ENCODE data around the gene PTPRK. TPM values are rescaled to one million over a fixed set of nuclear protein-coding genes. Genes with fewer than 3 reads are reported as not detected.

PTPRK gene
- total and polyA plus RNA-seq, 2 of the 13 experiments (the other 11 are each of a cell fraction or from before 2014, with no cell fraction given), result 43.6 to 98.3 TPM

DNA sequence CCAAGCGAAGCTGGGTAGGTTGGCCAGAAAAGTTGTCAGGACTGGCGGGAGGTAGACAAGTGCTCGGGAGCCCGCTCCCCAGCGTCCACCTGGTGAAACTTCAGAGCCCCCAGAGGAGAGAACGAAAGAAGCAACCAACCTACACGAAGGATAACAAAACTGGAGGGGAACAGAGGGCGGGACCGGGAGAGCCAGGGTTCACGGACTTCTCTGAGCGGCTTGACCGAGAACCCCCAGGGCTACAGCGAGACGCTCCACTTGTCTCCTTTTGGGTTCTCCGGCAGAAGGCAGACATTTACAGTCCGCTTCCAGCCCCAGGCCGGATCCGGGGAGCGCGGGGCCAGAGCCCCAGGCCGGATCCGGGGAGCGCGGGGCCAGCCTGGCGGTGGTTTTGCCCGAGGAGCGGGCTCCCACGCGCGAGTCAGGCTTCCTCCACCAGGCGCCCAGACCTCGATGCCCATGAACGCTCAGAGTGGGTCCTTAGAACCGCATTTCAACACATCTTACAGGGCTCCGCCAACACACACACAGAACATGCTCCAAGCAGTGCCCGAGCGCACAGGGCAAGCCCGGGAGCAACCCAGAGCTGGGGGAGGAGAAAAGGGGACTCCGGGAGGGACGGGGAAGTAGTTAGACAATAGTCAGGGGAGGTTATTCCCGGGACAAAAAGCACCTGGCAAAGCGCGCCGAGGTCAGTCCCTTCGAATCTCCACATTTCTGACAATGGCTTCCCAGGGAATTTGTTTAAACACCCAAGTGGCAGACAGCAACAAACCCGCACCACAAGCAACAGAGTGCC, 1.1 kb downstream of the PTPRK start (continued):
- no peak for TF ChIP-seq ZNF841 (CRISPR knock-in tag; IDR thresholded peaks at IDR 0.05; ENCODE audit: borderline replicate concordance)
- TF ChIP-seq RARA (CRISPR knock-in tag; IDR thresholded peaks at IDR 0.05), result peak; percentile 23; the same call in 1 of the 2 replicates
- TF ChIP-seq ZNF20 (CRISPR knock-in tag; IDR thresholded peaks at IDR 0.05), result no peak; the same call in 1 of the 2 replicates
- TF ChIP-seq ZNF382 (CRISPR knock-in tag; IDR thresholded peaks at IDR 0.05; ENCODE audit: borderline replicate concordance), result no peak
- TF ChIP-seq, protein P1, sequence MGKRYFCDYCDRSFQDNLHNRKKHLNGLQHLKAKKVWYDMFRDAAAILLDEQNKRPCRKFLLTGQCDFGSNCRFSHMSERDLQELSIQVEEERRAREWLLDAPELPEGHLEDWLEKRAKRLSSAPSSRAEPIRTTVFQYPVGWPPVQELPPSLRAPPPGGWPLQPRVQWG (CRISPR knock-in tag; IDR thresholded peaks at IDR 0.05; ENCODE audit: borderline replicate concordance, low read depth), result no peak
- TF ChIP-seq, protein P2, sequence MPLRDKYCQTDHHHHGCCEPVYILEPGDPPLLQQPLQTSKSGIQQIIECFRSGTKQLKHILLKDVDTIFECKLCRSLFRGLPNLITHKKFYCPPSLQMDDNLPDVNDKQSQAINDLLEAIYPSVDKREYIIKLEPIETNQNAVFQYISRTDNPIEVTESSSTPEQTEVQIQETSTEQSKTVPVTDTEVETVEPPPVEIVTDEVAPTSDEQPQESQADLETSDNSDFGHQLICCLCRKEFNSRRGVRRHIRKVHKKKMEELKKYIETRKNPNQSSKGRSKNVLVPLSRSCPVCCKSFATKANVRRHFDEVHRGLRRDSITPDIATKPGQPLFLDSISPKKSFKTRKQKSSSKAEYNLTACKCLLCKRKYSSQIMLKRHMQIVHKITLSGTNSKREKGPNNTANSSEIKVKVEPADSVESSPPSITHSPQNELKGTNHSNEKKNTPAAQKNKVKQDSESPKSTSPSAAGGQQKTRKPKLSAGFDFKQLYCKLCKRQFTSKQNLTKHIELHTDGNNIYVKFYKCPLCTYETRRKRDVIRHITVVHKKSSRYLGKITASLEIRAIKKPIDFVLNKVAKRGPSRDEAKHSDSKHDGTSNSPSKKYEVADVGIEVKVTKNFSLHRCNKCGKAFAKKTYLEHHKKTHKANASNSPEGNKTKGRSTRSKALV (CRISPR knock-in tag; IDR thresholded peaks at IDR 0.05), result peak; percentile 84
- 0 out of 2 replicates have a peak, but pooled peaks have one; percentile 37 for TF ChIP-seq HDAC6 (IDR thresholded peaks at IDR 0.05; ENCODE audit: low read depth, low read length)
- no peak for TF ChIP-seq NFE2 (CRISPR knock-in tag; IDR thresholded peaks at IDR 0.05)
- peak; percentile 51; the same call in 1 of the 2 replicates for TF ChIP-seq GABPB1 (CRISPR knock-in tag; IDR thresholded peaks at IDR 0.05)
- no peak for TF ChIP-seq U2AF2 (IDR thresholded peaks at IDR 0.05; ENCODE audit: low read depth, low read length)
- TF ChIP-seq, protein P3, sequence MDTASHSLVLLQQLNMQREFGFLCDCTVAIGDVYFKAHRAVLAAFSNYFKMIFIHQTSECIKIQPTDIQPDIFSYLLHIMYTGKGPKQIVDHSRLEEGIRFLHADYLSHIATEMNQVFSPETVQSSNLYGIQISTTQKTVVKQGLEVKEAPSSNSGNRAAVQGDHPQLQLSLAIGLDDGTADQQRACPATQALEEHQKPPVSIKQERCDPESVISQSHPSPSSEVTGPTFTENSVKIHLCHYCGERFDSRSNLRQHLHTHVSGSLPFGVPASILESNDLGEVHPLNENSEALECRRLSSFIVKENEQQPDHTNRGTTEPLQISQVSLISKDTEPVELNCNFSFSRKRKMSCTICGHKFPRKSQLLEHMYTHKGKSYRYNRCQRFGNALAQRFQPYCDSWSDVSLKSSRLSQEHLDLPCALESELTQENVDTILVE (CRISPR knock-in tag; IDR thresholded peaks at IDR 0.05), result no peak; the same call in 1 of the 2 replicates
- TF ChIP-seq ZNF530 (CRISPR knock-in tag; IDR thresholded peaks at IDR 0.05; ENCODE audit: low read depth), result no peak
- TF ChIP-seq, protein P4, sequence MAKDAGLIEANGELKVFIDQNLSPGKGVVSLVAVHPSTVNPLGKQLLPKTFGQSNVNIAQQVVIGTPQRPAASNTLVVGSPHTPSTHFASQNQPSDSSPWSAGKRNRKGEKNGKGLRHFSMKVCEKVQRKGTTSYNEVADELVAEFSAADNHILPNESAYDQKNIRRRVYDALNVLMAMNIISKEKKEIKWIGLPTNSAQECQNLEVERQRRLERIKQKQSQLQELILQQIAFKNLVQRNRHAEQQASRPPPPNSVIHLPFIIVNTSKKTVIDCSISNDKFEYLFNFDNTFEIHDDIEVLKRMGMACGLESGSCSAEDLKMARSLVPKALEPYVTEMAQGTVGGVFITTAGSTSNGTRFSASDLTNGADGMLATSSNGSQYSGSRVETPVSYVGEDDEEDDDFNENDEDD (CRISPR knock-in tag; IDR thresholded peaks at IDR 0.05; ENCODE audit: borderline replicate concordance), result peak; percentile 49; the same call in 1 of the 2 replicates
- no peak for TF ChIP-seq MAFK (conservative IDR thresholded peaks at IDR 0.05 in 1 of 2, IDR thresholded peaks at IDR 0.05 in 1 of 2; ENCODE audit: low read length in 2 of 2)
- no peak for TF ChIP-seq SMARCC2 (IDR thresholded peaks at IDR 0.05)
- TF ChIP-seq ZFP90 (CRISPR knock-in tag; IDR thresholded peaks at IDR 0.05; ENCODE audit: borderline replicate concordance), result peak; percentile 94
- TF ChIP-seq GATA4 (IDR thresholded peaks at IDR 0.05; ENCODE audit: borderline replicate concordance, low read depth), result no peak
- TF ChIP-seq ZNF138 (CRISPR knock-in tag; IDR thresholded peaks at IDR 0.05; ENCODE audit: low read depth), result no peak
- TF ChIP-seq, protein P5, sequence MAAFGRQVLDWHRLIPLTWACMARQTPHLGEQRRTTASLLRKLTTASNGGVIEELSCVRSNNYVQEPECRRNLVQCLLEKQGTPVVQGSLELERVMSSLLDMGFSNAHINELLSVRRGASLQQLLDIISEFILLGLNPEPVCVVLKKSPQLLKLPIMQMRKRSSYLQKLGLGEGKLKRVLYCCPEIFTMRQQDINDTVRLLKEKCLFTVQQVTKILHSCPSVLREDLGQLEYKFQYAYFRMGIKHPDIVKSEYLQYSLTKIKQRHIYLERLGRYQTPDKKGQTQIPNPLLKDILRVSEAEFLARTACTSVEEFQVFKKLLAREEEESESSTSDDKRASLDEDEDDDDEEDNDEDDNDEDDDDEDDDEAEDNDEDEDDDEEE (CRISPR knock-in tag; IDR thresholded peaks at IDR 0.05), result no peak
- TF ChIP-seq, protein P6, sequence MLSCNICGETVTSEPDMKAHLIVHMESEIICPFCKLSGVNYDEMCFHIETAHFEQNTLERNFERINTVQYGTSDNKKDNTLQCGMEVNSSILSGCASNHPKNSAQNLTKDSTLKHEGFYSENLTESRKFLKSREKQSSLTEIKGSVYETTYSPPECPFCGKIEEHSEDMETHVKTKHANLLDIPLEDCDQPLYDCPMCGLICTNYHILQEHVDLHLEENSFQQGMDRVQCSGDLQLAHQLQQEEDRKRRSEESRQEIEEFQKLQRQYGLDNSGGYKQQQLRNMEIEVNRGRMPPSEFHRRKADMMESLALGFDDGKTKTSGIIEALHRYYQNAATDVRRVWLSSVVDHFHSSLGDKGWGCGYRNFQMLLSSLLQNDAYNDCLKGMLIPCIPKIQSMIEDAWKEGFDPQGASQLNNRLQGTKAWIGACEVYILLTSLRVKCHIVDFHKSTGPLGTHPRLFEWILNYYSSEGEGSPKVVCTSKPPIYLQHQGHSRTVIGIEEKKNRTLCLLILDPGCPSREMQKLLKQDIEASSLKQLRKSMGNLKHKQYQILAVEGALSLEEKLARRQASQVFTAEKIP (CRISPR knock-in tag; IDR thresholded peaks at IDR 0.05; ENCODE audit: borderline replicate concordance), result no peak
- TF ChIP-seq MAFG (CRISPR knock-in tag; IDR thresholded peaks at IDR 0.05), result no peak
- TF ChIP-seq ZNF83 (CRISPR knock-in tag; IDR thresholded peaks at IDR 0.05; ENCODE audit: borderline replicate concordance), result no peak

Data from HepG2 (cell line).